Cardiac fibroblast (primary cell): Measurements from ENCODE around the gene PSMC2.

Experiments used
- DNase-seq, 2 donors: peaks; one replicate each; pipeline versions ENCODE4 v3.0.0 to v3.0.0-alpha.2; 2010; ENCODE audit warnings: low read depth in 2 of 2
- H3K4me3 ChIP-seq, 2 donors: replicated peaks in 1 of 2; 1 replicate in 1 of 2; 2 replicates in 1 of 2; pipeline ENCODE4 v1.5.1; 2011; ENCODE audit warnings: low read depth in 2 of 2, low read length in 2 of 2, mild to moderate bottlenecking in 2 of 2, moderate library complexity in 1 of 2
- CTCF ChIP-seq: IDR thresholded peaks from one replicate; pipeline ENCODE4 v1.5.1; 2011; ENCODE audit warnings: low read depth, mild to moderate bottlenecking, low read length, inconsistent platforms

The PSMC2 gene

GRCh38 chr7:103387242-103387641, 39.8 kb downstream of the PSMC2 start:
- H3K4me3 ChIP-seq: no peak overlapping the region
- DNase-seq: no peak
- TF ChIP-seq CTCF: no peak

GRCh38 chr7:103388469-103389140, 41.2 kb downstream of the PSMC2 start:
- TF ChIP-seq CTCF: no peak

DNA sequence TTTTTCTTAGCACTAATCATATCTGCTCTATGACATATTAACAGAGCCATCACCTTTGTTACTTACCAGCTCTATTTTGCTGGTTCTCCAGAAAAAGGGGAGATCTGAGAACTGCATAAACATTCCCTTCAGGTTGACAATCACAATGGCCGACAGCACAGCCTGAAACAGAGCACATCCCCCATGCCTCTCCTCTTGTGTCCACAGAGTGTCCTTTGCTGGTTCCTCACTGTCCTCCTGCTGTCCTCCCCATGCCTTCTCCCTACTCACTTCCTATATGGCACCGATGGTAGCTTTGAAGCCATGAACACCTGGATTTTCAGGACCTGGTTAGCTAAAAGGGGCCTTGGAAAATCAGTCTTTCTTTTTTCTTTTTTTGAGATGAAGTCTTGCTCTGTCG, 41.8 kb downstream of the PSMC2 start:
- TF ChIP-seq CTCF: no peak
- H3K4me3 ChIP-seq: no peak overlapping the region
- no peak for DNase-seq

More at GRCh38 chr7:103388469-103389140, 41.2 kb downstream of the PSMC2 start:
- H3K4me3 ChIP-seq: no peak overlapping the region
- DNase-seq: no peak

DNA sequence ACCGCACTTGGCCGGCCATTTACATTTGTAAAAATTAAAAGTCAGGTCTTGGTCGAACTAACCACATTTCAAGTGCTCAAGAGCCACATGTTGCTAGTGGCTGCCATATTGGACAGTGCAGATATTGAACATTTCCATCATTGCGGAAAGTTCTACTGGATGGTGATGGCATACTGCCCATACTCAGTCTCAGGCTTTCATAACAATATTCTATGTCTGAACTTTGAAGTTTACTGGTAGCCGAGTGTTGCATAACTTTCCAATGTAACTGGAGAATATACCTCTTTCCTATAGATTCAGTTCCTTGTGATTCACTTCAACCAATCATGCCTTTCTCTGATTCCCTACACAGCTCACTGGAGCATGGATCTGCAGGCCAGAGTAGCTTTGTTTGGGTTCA, 43.7 kb downstream of the PSMC2 start:
- no peak overlapping the region for H3K4me3 ChIP-seq
- no peak for TF ChIP-seq CTCF
- no peak for DNase-seq

GRCh38 chr7:103391976-103392375, 44.5 kb downstream of the PSMC2 start:
- no peak overlapping the region for H3K4me3 ChIP-seq
- no peak for TF ChIP-seq CTCF
- no peak for DNase-seq

DNA sequence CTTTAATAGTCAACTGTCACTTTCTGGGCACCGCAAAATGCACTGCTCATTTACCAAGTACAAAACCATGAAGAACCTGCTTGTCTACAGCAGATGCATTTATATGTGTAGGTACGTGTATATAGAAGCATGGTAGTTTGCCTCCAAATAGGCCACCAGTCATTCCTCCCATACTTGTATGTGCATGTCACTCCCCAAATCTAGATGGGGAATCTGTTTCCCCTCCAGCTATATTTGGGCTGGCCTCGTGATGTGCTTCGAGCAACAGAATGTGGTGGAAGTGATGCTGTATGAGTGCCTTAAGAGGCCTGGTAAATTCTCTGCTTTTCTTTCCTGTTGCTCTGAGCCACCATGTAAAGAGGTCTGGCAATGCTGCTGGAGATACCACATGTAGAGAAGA, 47.1 kb downstream of the PSMC2 start:
- H3K4me3 ChIP-seq: no peak overlapping the region
- DNase-seq: no peak
- TF ChIP-seq CTCF: no peak

DNA sequence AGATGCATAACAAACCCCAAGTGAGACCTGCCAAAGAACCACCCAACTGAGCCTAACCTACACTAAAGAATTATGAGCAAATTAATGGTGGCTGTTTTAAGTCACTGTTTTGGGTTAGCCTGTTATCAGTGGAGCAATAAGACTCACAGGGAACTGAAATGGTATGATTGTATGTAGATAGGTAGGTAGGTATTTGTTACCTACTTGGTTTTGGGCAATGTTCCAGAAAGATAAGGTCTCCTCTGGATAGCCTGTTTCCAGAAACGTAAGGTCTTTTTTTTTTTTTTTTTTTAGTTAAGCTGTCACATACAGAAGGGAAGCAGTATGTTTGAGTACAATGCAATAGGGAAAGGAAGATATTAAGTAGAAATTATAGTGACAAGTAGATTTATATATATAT, 47.6 kb downstream of the PSMC2 start:
- no peak for TF ChIP-seq CTCF
- DNase-seq: no peak
- H3K4me3 ChIP-seq: no peak overlapping the region
